MM.1S (cell line): Measurements from ENCODE around the gene FANCC.

Source experiments
- DNase-seq: peaks from one replicate; pipeline ENCODE4 v3.0.0-alpha.2; 2015
- H2AFZ ChIP-seq: fragments of 300-600 bp; sonication (generic); 2 replicates; pipeline ENCODE4 v1.6.0; 2016; ENCODE audit warnings: antibody characterized with exemption, low read length
- H3F3A ChIP-seq: fragments of 300-600 bp; sonication (generic); 2 replicates; pipeline ENCODE4 v1.6.1; 2016; ENCODE audit warnings: mild to moderate bottlenecking, antibody characterized with exemption, low read length, moderate library complexity, mixed read lengths; ENCODE audit not compliant: insufficient read depth
- H3K27ac ChIP-seq: fragments of 300-600 bp; sonication (generic); 2 replicates; pipeline ENCODE4 v1.5.1; 2016; ENCODE audit warnings: mild to moderate bottlenecking, low read length
- H3K27me3 ChIP-seq: fragments of 300-600 bp; sonication (generic); replicated peaks from 2 replicates; pipeline ENCODE4 v1.6.0; 2016; ENCODE audit warnings: low read length; ENCODE audit not compliant: insufficient read depth
- H3K36me3 ChIP-seq: fragments of 300-600 bp; sonication (generic); replicated peaks from 2 replicates; pipeline ENCODE4 v1.6.1; 2016; ENCODE audit warnings: mild to moderate bottlenecking, low read length, mixed read lengths; ENCODE audit not compliant: insufficient read depth
- H3K4me1 ChIP-seq: fragments of 300-600 bp; sonication (generic); 2 replicates; pipeline ENCODE4 v1.6.1; 2016; ENCODE audit warnings: low read length, mixed read lengths
- H3K4me2 ChIP-seq: fragments of 300-600 bp; sonication (generic); 2 replicates; pipeline ENCODE4 v1.6.0; 2016; ENCODE audit warnings: low read depth, low read length
- H3K4me3 ChIP-seq: fragments of 300-600 bp; sonication (generic); 2 replicates; pipeline ENCODE4 v1.5.1; 2016; ENCODE audit warnings: low read length, mixed read lengths
- H3K79me2 ChIP-seq: fragments of 300-600 bp; sonication (generic); 2 replicates; pipeline ENCODE4 v1.6.1; 2016; ENCODE audit warnings: mixed run types, low read length, mixed read lengths
- H3K9ac ChIP-seq: fragments of 300-600 bp; sonication (generic); 2 replicates; pipeline ENCODE4 v1.6.1; 2016; ENCODE audit warnings: low read length, mixed read lengths
- H3K9me2 ChIP-seq: fragments of 300-600 bp; sonication (generic); replicated peaks from 2 replicates; pipeline ENCODE4 v1.6.1; 2016; ENCODE audit warnings: mild to moderate bottlenecking, low read length, mixed read lengths; ENCODE audit not compliant: insufficient read depth
- H3K9me3 ChIP-seq: fragments of 300-600 bp; sonication (generic); replicated peaks from 2 replicates; pipeline ENCODE4 v1.6.1; 2016; ENCODE audit warnings: mild to moderate bottlenecking, low read length, mixed read lengths; ENCODE audit not compliant: insufficient read depth
- H4K20me1 ChIP-seq: fragments of 300-600 bp; sonication (generic); 2 replicates; pipeline ENCODE4 v1.6.1; 2016; ENCODE audit warnings: mild to moderate bottlenecking, low read length, moderate library complexity, mixed read lengths; ENCODE audit not compliant: insufficient read depth
- CTCF ChIP-seq: fragments of 300-600 bp; sonication (generic); IDR thresholded peaks from 2 replicates; pipeline ENCODE4 v1.5.1; 2016; ENCODE audit warnings: antibody characterized with exemption, low read length, mixed read lengths
- EZH2 ChIP-seq: fragments of 300-600 bp; sonication (generic); optimal IDR thresholded peaks from 2 replicates; pipeline ENCODE3; 2017; ENCODE audit warnings: low read depth, mild to moderate bottlenecking, antibody characterized with exemption, low read length, mixed read lengths
- EZH2phosphoT487 ChIP-seq: fragments of 300-600 bp; sonication (generic); IDR thresholded peaks from 2 replicates; pipeline ENCODE4 v1.6.1; 2018; ENCODE audit warnings: antibody characterized with exemption, low read length

The FANCC gene

GRCh38 chr9:95177617-95178016 is 139.9 kb downstream of the FANCC start:
- H3F3A ChIP-seq = no peaks in the 10 kb centered on the region
- H3K36me3 ChIP-seq = no peaks in the 10 kb centered on the region
- no peak overlapping the region for H3K4me3 ChIP-seq
- H3K9me2 ChIP-seq = no peaks in the 10 kb centered on the region
- H3K9me3 ChIP-seq = no peaks in the 10 kb centered on the region
- H3K27ac ChIP-seq = no peak overlapping the region
- H3K27me3 ChIP-seq = no peaks in the 10 kb centered on the region
- H3K79me2 ChIP-seq = no peaks in the 10 kb centered on the region
- DNase-seq = no peak
- no peak overlapping the region for H3K4me2 ChIP-seq
- H3K9ac ChIP-seq = no peak overlapping the region
- no peak overlapping the region for H2AFZ ChIP-seq
- no peaks in the 10 kb centered on the region for H3K4me1 ChIP-seq
- no peaks in the 10 kb centered on the region for H4K20me1 ChIP-seq
- no peak for TF ChIP-seq CTCF
- no peak for TF ChIP-seq EZH2phosphoT487

GRCh38 chr9:95176755-95177319 is 140.7 kb downstream of the FANCC start:
- Histone ChIP-seq H3K4me3 (no peak overlapping the region), H3K27me3 (no peaks in the 10 kb centered on the region), H4K20me1 (no peaks in the 10 kb centered on the region), H3K9me2 (no peaks in the 10 kb centered on the region), H3K36me3 (no peaks in the 10 kb centered on the region), H3K79me2 (no peaks in the 10 kb centered on the region), H2AFZ (no peak overlapping the region), H3F3A (no peaks in the 10 kb centered on the region), H3K9ac (no peak overlapping the region), H3K4me1 (no peaks in the 10 kb centered on the region), H3K4me2 (no peak overlapping the region), H3K27ac (no peak overlapping the region), H3K9me3 (no peaks in the 10 kb centered on the region)
- TF ChIP-seq CTCF = no peak
- no peak for TF ChIP-seq EZH2
- no peak for TF ChIP-seq EZH2phosphoT487
- no peak for DNase-seq

- no peaks in the 10 kb centered on the region for H3K36me3 ChIP-seq
- no peaks in the 10 kb centered on the region for H3K9me2 ChIP-seq
- H3K27ac ChIP-seq = no peak overlapping the region
- H3F3A ChIP-seq = no peaks in the 10 kb centered on the region
- H3K4me1 ChIP-seq = no peaks in the 10 kb centered on the region
- H3K79me2 ChIP-seq = no peaks in the 10 kb centered on the region
- no peaks in the 10 kb centered on the region for H3K9me3 ChIP-seq
- no peak overlapping the region for H3K4me2 ChIP-seq
- no peaks in the 10 kb centered on the region for H3K27me3 ChIP-seq
- no peak overlapping the region for H2AFZ ChIP-seq
- TF ChIP-seq EZH2 (no peak), CTCF (no peak), EZH2phosphoT487 (no peak)
- H3K4me3 ChIP-seq = no peak overlapping the region
- DNase-seq = no peak
- H3K9ac ChIP-seq = no peak overlapping the region
- no peaks in the 10 kb centered on the region for H4K20me1 ChIP-seq
Observed at GRCh38 chr9:95175523-95175922, 142.0 kb downstream of the FANCC start.
